Thoracic aorta (tissue), 2 donors: ENCODE data around the gene LENEP. TPM values are rescaled to one million over a fixed set of nuclear protein-coding genes. Genes with fewer than 3 reads are reported as not detected.
A peak's percentile ranks its signal among the peaks of the same experiment; 100 is the strongest.

Source experiments
- ATAC-seq: fragments of 150-250 bp; one replicate; pipeline ENCODE4 v1.8.0; 2017; ENCODE audit warnings: low read depth; ENCODE audit not compliant: insufficient number of reproducible peaks, low FRiP score
- DNase-seq: peaks from one replicate; pipeline ENCODE4 v3.0.0-alpha.2; 2020; ENCODE audit warnings: low spot score
- H3K27ac ChIP-seq, 2 donors: fragments of 200-600 bp; sonication (generic); 1 replicate in 1 of 2; 2 replicates in 1 of 2; pipeline ENCODE4 v1.5.1; 2016; ENCODE audit warnings: mild to moderate bottlenecking in 2 of 2, moderate library complexity in 2 of 2
- H3K27me3 ChIP-seq: fragments of 200-600 bp; sonication (generic); replicated peaks from 2 replicates; pipeline ENCODE4 v1.6.0; 2016; ENCODE audit warnings: mild to moderate bottlenecking; ENCODE audit not compliant: insufficient read depth
- H3K36me3 ChIP-seq: fragments of 200-600 bp; sonication (generic); one replicate; pipeline ENCODE4 v1.5.1; 2016
- H3K4me1 ChIP-seq, 2 donors: fragments of 200-600 bp; sonication (generic); 1 replicate in 1 of 2; 2 replicates in 1 of 2; pipeline versions ENCODE4 v1.5.1 to v1.6.0; 2016; ENCODE audit warnings: low read depth in 2 of 2, mild to moderate bottlenecking in 1 of 2; ENCODE audit not compliant: control insufficient read depth in 1 of 2
- H3K4me3 ChIP-seq: fragments of 200-600 bp; sonication (generic); 2 replicates; pipeline ENCODE4 v1.5.1; 2016; ENCODE audit warnings: mild to moderate bottlenecking
- H3K9me3 ChIP-seq: fragments of 200-600 bp; sonication (generic); 2 replicates; pipeline ENCODE4 v1.5.1; 2016
- total RNA-seq, 2 donors: library from RNA; depleted of rRNA; stranded (reverse); fragments of >200 nt; gene quantifications; one replicate each; pipeline versions ENCODE4 v1.1.0 to v1.2.3, GENCODE V29; 2016
- TF ChIP-seq, protein P1 (sequence below): fragments of 200-600 bp; sonication (generic); IDR thresholded peaks from one replicate; pipeline ENCODE4 v1.5.1; 2019; ENCODE audit warnings: antibody characterized with exemption

Gene LENEP
- total RNA-seq, 2 donors from 2014 or later, result not detected

DNA sequence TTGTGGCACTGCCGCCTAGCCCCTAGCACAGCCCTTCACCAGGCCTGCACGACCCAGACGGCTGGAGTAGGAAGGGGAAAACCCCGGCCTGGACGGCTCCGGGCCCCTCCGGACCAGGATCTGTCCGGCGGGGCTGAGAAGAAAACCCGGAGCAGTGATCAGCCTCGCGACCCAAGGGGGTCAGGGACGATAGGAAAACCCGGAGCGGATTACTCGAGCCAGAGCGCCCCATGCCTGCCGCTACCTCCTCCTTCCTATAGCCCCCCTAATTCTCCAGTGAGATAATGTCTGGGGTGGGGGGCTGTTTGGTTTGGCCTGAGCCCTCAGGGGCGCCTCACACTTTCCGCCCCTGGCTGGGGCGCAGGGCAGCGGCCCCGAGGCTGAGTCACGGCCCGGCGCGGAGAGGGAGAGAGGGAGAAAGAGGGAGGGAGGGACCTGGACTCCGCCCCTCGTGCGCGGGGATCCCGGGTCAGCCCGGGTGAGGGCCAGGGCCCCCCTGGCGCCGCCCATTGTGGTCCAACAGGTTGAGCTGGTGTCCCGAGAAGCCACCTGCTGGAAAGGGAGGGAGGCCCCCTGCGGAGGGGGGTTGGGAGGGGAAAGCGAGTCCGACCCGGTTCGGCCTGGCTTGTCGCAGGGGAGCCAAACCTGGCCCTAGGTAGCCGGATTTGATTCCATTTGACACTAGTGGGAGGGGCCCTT, 7.5 kb downstream of the LENEP start:
- Histone ChIP-seq H3K4me3 (peak overlapping the region; percentile 99), H3K4me1 (peaks cover 31 to 36% of the 10 kb centered on the region in 2 donors), H3K36me3 (no peaks in the 10 kb centered on the region), H3K9me3 (no peaks in the 10 kb centered on the region), H3K27ac (peak overlapping the region; percentile 96 to 97), H3K27me3 (no peaks in the 10 kb centered on the region)
- TF ChIP-seq, protein P1, sequence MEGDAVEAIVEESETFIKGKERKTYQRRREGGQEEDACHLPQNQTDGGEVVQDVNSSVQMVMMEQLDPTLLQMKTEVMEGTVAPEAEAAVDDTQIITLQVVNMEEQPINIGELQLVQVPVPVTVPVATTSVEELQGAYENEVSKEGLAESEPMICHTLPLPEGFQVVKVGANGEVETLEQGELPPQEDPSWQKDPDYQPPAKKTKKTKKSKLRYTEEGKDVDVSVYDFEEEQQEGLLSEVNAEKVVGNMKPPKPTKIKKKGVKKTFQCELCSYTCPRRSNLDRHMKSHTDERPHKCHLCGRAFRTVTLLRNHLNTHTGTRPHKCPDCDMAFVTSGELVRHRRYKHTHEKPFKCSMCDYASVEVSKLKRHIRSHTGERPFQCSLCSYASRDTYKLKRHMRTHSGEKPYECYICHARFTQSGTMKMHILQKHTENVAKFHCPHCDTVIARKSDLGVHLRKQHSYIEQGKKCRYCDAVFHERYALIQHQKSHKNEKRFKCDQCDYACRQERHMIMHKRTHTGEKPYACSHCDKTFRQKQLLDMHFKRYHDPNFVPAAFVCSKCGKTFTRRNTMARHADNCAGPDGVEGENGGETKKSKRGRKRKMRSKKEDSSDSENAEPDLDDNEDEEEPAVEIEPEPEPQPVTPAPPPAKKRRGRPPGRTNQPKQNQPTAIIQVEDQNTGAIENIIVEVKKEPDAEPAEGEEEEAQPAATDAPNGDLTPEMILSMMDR, result no peak
- DNase-seq (peak; percentile 51), ATAC-seq (peak; percentile 64)

DNA sequence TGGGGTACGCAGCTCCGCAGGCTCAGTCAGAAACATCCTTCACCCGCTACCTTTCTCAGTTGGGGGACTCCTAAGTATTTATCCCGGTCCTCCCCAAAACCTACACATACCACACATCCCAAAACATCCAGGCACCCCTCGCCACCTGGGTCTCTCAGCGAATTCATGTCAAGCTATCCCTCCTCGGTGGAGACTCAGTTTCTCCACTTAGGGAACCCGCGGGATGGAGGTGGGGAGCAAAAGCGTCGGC, 8.0 kb downstream of the LENEP start:
- H3K27ac ChIP-seq, result peak overlapping the region; percentile 96 to 97
- TF ChIP-seq, protein P1, result no peak
- peak overlapping the region; percentile 99 for H3K4me3 ChIP-seq
- no peaks in the 10 kb centered on the region for H3K27me3 ChIP-seq
- ATAC-seq, result no peak
- no peaks in the 10 kb centered on the region for H3K9me3 ChIP-seq
- peaks cover 35 to 41% of the 10 kb centered on the region in 2 donors for H3K4me1 ChIP-seq
- H3K36me3 ChIP-seq, result no peaks in the 10 kb centered on the region
- DNase-seq, result no peak

DNA sequence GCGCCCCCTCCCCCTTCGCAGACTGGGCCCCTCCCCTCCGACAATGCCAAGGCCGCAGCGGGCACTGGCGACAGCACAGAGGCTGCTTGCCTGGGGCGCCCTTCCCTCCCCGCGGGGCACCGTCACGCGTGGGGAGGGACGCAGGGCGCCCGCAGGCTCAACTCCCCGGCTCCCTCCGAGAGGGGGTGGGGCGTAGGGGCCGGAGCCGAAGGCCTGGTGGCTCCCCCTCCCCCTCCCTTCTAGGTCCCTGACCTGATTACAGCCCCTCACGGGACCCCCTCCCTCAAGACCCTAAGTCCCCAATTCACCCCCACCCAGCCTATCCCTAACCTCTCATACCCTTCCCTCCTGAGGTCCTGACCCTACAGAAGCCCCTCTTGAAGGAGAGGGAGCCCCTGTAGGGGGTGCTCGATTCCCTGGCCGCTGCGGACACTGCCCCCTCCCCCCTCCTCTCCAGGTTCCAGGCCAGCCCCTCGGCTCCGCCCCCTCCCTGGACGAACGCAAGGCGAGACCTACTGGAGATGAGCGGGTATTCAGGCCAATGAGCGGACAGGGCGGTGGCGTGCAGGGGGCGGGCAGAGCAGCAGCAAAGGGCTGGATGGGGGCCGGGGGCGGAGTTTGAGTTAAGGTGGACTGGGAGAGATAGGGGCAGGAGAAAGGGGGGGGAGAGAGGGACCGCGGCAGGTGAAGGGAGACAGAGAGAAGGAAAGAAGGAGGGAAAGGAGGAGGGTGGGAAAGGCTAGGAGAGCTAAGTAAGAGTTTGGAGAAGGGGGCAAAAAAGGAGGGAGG, 8.5 kb downstream of the LENEP start:
- peaks cover 41 to 46% of the 10 kb centered on the region in 2 donors for H3K4me1 ChIP-seq
- ATAC-seq, result peak; percentile 62
- TF ChIP-seq, protein P1, result peak; percentile 30
- H3K9me3 ChIP-seq, result no peaks in the 10 kb centered on the region
- H3K27ac ChIP-seq, result peak overlapping the region; percentile 96 to 97
- H3K27me3 ChIP-seq, result no peaks in the 10 kb centered on the region
- DNase-seq, result peak; percentile 99
- peak overlapping the region; percentile 99 for H3K4me3 ChIP-seq
- no peaks in the 10 kb centered on the region for H3K36me3 ChIP-seq

DNA sequence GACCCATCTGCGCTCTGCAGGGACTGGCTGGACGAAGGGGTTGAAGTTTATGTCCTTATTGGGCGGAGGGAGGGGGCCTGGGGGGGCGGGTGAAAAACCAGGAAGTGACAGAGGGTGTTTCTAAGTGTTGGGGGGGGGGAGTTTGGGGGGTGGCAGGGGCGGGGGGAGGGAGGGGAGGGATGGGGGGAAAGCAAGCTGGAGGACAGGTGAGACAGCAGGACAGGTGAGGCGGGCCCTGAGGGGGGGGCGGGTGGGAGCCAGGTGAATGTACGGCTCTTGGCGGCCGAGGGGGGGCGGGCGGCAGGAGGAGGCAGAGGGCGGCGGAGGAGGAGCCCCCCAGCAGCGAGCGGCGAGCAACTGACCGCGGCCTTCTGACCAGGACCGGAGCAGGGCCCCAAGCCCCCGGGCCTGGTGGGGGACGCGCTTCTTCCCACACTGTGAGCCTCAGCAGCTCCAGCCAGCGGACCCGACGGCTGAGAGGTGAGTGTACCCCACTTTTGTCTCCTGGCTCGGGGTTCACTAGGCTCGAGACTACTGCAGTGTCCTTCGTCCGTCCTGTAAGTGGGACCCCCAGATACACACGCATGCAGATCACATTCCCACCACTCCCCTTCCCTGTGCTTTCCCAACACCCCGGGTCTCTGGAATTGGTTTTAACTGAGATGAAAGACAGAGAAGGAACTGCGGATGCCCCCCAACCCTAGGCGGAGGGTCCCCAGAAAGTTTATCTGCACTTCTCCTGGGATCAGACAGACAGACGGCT, 9.3 kb downstream of the LENEP start, which contains the start of gene ZBTB7B:
TSS of gene ZBTB7B (plus strand) at position 339 of the 763 bp plus-strand sequence. CDS start 11,859 bp downstream, outside the sequence.
- Histone ChIP-seq H3K36me3 (no peaks in the 10 kb centered on the region), H3K4me1 (peaks cover 48 to 54% of the 10 kb centered on the region in 2 donors), H3K27ac (peak within 1 kb of the TSS; percentile 96 to 99), H3K27me3 (no peaks in the 10 kb centered on the region), H3K9me3 (no peaks in the 10 kb centered on the region), H3K4me3 (peak within 1 kb of the TSS; percentile 99)
- DNase-seq (no peak), ATAC-seq (no peak)
- TF ChIP-seq, protein P1, result no peak
